ENCODE measurements around the gene NEDD4L. TPM values are rescaled to one million over a fixed set of nuclear protein-coding genes. Genes with fewer than 3 reads are reported as not detected.

Gene NEDD4L
- total RNA-seq, 1 donor from 2014 or later = 162 TPM

GRCh38 chr18:58012356-58012755 is 31.7 kb upstream of the NEDD4L start:
- no peak for TF ChIP-seq CTCF (IDR thresholded peaks at IDR 0.05; ENCODE audit: unreplicated experiment)
- Mint-ChIP-seq H3K4me1 (ENCODE audit: low read depth) (peaks cover 41% of the 10 kb centered on the region), H3K9me3 (ENCODE audit: low read depth) (peaks cover 16% of the 10 kb centered on the region), H3K27me3 (no peaks in the 10 kb centered on the region), H3K4me3 (ENCODE audit: low read depth) (no peak overlapping the region), H3K27ac (no peak overlapping the region), H3K36me3 (ENCODE audit: insufficient read depth) (peaks cover 15% of the 10 kb centered on the region)
- no peak for DNase-seq (ENCODE audit: low spot score, unreplicated experiment)

GRCh38 chr18:58013241-58014211 is 30.5 kb upstream of the NEDD4L start:
- no peak for DNase-seq (ENCODE audit: low spot score, unreplicated experiment)
- no peak for TF ChIP-seq CTCF (IDR thresholded peaks at IDR 0.05; ENCODE audit: unreplicated experiment)
- H3K9me3 Mint-ChIP-seq (ENCODE audit: low read depth) = peaks cover 16% of the 10 kb centered on the region
- H3K27ac Mint-ChIP-seq = peak overlapping the region; percentile 94
- H3K36me3 Mint-ChIP-seq (ENCODE audit: insufficient read depth) = peaks cover 15% of the 10 kb centered on the region
- no peak overlapping the region for H3K4me3 Mint-ChIP-seq (ENCODE audit: low read depth)
- H3K4me1 Mint-ChIP-seq (ENCODE audit: low read depth) = peaks cover 41% of the 10 kb centered on the region
- H3K27me3 Mint-ChIP-seq = no peaks in the 10 kb centered on the region

GRCh38 chr18:58015065-58015780 is 28.8 kb upstream of the NEDD4L start:
- Mint-ChIP-seq H3K27me3 (no peaks in the 10 kb centered on the region), H3K27ac (no peak overlapping the region), H3K4me3 (ENCODE audit: low read depth) (no peak overlapping the region), H3K36me3 (ENCODE audit: insufficient read depth) (peaks cover 15% of the 10 kb centered on the region), H3K4me1 (ENCODE audit: low read depth) (peaks cover 45% of the 10 kb centered on the region), H3K9me3 (ENCODE audit: low read depth) (peaks cover 16% of the 10 kb centered on the region)
- TF ChIP-seq CTCF (IDR thresholded peaks at IDR 0.05; ENCODE audit: unreplicated experiment) = no peak
- DNase-seq (ENCODE audit: low spot score, unreplicated experiment) = no peak

GRCh38 chr18:58017267-58017666 is 26.8 kb upstream of the NEDD4L start:
- no peak overlapping the region for H3K4me3 Mint-ChIP-seq (ENCODE audit: low read depth)
- no peaks in the 10 kb centered on the region for H3K27me3 Mint-ChIP-seq
- H3K4me1 Mint-ChIP-seq (ENCODE audit: low read depth) = peaks cover 44% of the 10 kb centered on the region
- peaks cover 16% of the 10 kb centered on the region for H3K9me3 Mint-ChIP-seq (ENCODE audit: low read depth)
- no peak for TF ChIP-seq CTCF (IDR thresholded peaks at IDR 0.05; ENCODE audit: unreplicated experiment)
- no peak overlapping the region for H3K27ac Mint-ChIP-seq
- peaks cover 15% of the 10 kb centered on the region for H3K36me3 Mint-ChIP-seq (ENCODE audit: insufficient read depth)
- DNase-seq (ENCODE audit: low spot score, unreplicated experiment) = no peak

GRCh38 chr18:58020567-58021107 is 23.4 kb upstream of the NEDD4L start:
- Mint-ChIP-seq H3K4me3 (ENCODE audit: low read depth) (no peak overlapping the region), H3K9me3 (ENCODE audit: low read depth) (peaks cover 9% of the 10 kb centered on the region), H3K36me3 (ENCODE audit: insufficient read depth) (peaks cover 9% of the 10 kb centered on the region), H3K27ac (peak overlapping the region; percentile 45), H3K4me1 (ENCODE audit: low read depth) (peaks cover 42% of the 10 kb centered on the region), H3K27me3 (no peaks in the 10 kb centered on the region)
- no peak for TF ChIP-seq CTCF (IDR thresholded peaks at IDR 0.05; ENCODE audit: unreplicated experiment)
- no peak for DNase-seq (ENCODE audit: low spot score, unreplicated experiment)
